ENCODE data around the gene POU2AF1.
A peak's percentile ranks its signal among the peaks of the same experiment; 100 is the strongest.

Gene POU2AF1

DNA sequence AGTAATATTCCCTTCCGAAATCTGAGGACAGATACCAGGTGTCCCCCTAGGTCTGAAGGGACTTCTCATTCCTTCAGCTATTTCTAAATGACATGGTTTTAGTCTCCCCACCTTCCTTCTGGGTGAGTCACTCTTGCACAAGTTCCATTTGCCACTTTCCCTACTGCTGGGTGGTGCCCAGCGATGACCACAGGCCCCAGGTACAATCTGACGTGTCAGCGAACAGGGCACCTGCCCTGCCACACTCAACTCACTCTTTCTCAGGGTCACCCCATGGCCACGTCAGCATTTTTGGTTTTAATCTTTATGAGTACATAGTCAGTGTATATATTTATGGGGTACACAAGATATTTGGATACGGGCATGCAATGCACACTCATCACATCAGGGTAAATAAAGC, 17.2 kb downstream of the POU2AF1 start:
- ATAC-seq, result no peak
- TF ChIP-seq PPARA (CRISPR knock-in tag; IDR thresholded peaks at IDR 0.05; ENCODE audit: borderline replicate concordance), result no peak
- no peak for TF ChIP-seq ZFP30 (CRISPR knock-in tag; IDR thresholded peaks at IDR 0.05)
- TF ChIP-seq, protein P1, sequence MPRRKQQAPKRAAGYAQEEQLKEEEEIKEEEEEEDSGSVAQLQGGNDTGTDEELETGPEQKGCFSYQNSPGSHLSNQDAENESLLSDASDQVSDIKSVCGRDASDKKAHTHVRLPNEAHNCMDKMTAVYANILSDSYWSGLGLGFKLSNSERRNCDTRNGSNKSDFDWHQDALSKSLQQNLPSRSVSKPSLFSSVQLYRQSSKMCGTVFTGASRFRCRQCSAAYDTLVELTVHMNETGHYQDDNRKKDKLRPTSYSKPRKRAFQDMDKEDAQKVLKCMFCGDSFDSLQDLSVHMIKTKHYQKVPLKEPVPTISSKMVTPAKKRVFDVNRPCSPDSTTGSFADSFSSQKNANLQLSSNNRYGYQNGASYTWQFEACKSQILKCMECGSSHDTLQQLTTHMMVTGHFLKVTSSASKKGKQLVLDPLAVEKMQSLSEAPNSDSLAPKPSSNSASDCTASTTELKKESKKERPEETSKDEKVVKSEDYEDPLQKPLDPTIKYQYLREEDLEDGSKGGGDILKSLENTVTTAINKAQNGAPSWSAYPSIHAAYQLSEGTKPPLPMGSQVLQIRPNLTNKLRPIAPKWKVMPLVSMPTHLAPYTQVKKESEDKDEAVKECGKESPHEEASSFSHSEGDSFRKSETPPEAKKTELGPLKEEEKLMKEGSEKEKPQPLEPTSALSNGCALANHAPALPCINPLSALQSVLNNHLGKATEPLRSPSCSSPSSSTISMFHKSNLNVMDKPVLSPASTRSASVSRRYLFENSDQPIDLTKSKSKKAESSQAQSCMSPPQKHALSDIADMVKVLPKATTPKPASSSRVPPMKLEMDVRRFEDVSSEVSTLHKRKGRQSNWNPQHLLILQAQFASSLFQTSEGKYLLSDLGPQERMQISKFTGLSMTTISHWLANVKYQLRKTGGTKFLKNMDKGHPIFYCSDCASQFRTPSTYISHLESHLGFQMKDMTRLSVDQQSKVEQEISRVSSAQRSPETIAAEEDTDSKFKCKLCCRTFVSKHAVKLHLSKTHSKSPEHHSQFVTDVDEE (CRISPR knock-in tag; IDR thresholded peaks at IDR 0.05), result no peak
- TF ChIP-seq ZNF70 (CRISPR knock-in tag; IDR thresholded peaks at IDR 0.05), result no peak
- TF ChIP-seq TOX (CRISPR knock-in tag; IDR thresholded peaks at IDR 0.05; ENCODE audit: borderline replicate concordance), result no peak
- no peak for TF ChIP-seq ISL1 (CRISPR knock-in tag; IDR thresholded peaks at IDR 0.05)
- TF ChIP-seq, protein P2, sequence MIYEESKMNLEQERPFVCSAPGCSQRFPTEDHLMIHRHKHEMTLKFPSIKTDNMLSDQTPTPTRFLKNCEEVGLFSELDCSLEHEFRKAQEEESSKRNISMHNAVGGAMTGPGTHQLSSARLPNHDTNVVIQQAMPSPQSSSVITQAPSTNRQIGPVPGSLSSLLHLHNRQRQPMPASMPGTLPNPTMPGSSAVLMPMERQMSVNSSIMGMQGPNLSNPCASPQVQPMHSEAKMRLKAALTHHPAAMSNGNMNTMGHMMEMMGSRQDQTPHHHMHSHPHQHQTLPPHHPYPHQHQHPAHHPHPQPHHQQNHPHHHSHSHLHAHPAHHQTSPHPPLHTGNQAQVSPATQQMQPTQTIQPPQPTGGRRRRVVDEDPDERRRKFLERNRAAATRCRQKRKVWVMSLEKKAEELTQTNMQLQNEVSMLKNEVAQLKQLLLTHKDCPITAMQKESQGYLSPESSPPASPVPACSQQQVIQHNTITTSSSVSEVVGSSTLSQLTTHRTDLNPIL (CRISPR knock-in tag; IDR thresholded peaks at IDR 0.05; ENCODE audit: low read depth), result no peak
- TF ChIP-seq ZNF565 (CRISPR knock-in tag; conservative IDR thresholded peaks at IDR 0.05; ENCODE audit: low read depth), result no peak
- TF ChIP-seq, protein P3, sequence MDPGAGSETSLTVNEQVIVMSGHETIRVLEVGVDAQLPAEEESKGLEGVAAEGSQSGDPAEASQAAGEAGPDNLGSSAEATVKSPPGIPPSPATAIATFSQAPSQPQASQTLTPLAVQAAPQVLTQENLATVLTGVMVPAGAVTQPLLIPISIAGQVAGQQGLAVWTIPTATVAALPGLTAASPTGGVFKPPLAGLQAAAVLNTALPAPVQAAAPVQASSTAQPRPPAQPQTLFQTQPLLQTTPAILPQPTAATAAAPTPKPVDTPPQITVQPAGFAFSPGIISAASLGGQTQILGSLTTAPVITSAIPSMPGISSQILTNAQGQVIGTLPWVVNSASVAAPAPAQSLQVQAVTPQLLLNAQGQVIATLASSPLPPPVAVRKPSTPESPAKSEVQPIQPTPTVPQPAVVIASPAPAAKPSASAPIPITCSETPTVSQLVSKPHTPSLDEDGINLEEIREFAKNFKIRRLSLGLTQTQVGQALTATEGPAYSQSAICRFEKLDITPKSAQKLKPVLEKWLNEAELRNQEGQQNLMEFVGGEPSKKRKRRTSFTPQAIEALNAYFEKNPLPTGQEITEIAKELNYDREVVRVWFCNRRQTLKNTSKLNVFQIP (CRISPR knock-in tag; IDR thresholded peaks at IDR 0.05; ENCODE audit: borderline replicate concordance, low read depth), result no peak
- TF ChIP-seq RARB (CRISPR knock-in tag; IDR thresholded peaks at IDR 0.05), result no peak
- TF ChIP-seq GLIS3 (CRISPR knock-in tag; IDR thresholded peaks at IDR 0.05), result no peak
- TF ChIP-seq ZC3H10 (CRISPR knock-in tag; IDR thresholded peaks at IDR 0.05), result no peak
- TF ChIP-seq ZFP3 (CRISPR knock-in tag; IDR thresholded peaks at IDR 0.05), result no peak
- TF ChIP-seq SNAI2 (CRISPR knock-in tag; IDR thresholded peaks at IDR 0.05), result no peak
- no peak for TF ChIP-seq TCF4 (CRISPR knock-in tag; IDR thresholded peaks at IDR 0.05; ENCODE audit: borderline replicate concordance)
- no peak for TF ChIP-seq CSDC2 (CRISPR knock-in tag; IDR thresholded peaks at IDR 0.05)
- TF ChIP-seq, protein P4, sequence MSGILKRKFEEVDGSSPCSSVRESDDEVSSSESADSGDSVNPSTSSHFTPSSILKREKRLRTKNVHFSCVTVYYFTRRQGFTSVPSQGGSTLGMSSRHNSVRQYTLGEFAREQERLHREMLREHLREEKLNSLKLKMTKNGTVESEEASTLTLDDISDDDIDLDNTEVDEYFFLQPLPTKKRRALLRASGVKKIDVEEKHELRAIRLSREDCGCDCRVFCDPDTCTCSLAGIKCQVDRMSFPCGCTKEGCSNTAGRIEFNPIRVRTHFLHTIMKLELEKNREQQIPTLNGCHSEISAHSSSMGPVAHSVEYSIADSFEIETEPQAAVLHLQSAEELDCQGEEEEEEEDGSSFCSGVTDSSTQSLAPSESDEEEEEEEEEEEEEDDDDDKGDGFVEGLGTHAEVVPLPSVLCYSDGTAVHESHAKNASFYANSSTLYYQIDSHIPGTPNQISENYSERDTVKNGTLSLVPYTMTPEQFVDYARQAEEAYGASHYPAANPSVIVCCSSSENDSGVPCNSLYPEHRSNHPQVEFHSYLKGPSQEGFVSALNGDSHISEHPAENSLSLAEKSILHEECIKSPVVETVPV (CRISPR knock-in tag; IDR thresholded peaks at IDR 0.05), result no peak
- no peak for TF ChIP-seq OSR1 (CRISPR knock-in tag; IDR thresholded peaks at IDR 0.05)
- TF ChIP-seq, protein P5, sequence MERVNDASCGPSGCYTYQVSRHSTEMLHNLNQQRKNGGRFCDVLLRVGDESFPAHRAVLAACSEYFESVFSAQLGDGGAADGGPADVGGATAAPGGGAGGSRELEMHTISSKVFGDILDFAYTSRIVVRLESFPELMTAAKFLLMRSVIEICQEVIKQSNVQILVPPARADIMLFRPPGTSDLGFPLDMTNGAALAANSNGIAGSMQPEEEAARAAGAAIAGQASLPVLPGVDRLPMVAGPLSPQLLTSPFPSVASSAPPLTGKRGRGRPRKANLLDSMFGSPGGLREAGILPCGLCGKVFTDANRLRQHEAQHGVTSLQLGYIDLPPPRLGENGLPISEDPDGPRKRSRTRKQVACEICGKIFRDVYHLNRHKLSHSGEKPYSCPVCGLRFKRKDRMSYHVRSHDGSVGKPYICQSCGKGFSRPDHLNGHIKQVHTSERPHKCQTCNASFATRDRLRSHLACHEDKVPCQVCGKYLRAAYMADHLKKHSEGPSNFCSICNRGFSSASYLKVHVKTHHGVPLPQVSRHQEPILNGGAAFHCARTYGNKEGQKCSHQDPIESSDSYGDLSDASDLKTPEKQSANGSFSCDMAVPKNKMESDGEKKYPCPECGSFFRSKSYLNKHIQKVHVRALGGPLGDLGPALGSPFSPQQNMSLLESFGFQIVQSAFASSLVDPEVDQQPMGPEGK (CRISPR knock-in tag; IDR thresholded peaks at IDR 0.05; ENCODE audit: borderline replicate concordance), result no peak
- TF ChIP-seq ARNTL (CRISPR knock-in tag; IDR thresholded peaks at IDR 0.05; ENCODE audit: borderline replicate concordance, low read depth), result no peak

DNA sequence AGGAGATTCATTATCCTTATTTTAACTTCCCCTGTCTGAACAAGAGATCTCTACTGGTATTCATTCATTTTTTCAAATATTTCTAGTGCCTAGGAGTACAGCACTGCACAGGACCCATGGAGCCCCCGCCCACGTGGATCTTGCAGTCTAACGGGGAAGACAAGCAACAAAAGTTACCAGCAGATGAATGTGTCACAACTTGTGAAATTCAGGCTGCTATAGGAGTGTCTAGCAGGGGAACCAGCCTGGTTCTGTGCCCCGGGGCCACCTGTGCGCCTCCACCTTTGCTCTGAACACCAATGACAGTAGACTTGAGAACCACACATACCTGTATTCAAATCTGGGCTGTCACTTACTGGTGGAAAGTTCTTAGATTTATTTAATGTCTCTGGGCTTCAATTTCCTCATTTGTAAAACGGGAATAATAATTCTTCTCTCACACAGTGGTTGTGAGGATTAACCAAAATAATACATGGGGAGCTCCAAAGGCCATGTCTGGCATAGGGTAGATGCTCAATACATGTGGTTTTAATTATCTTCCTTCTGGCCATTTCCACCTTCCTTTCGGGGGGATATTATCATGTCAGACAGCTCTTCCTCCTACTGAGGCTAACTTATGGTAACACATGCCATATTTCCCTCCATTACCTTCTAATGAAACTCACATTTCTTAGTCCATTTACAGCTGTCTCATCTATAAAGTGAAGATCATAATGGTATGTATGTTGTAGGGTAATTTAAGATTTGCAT, 17.8 kb downstream of the POU2AF1 start:
- ATAC-seq, result no peak
- TF ChIP-seq TCF4 (CRISPR knock-in tag; IDR thresholded peaks at IDR 0.05; ENCODE audit: borderline replicate concordance) (peak; percentile 58), ZNF8 (CRISPR knock-in tag; IDR thresholded peaks at IDR 0.05) (no peak), ZNF70 (CRISPR knock-in tag; IDR thresholded peaks at IDR 0.05) (0 out of 2 replicates have a peak, but pooled peaks have one; percentile 35)

Data from SK-N-SH treated with all-trans-retinoic acid at 6 μM for 48 hours (cell line).